Stimulated activated CD8-positive, alpha-beta memory T cell treated with anti-CD3 and anti-CD28 coated beads, Interleukin-7, amount 100 ng/mL, for 24 hours (primary cell): ENCODE results near the gene ABI1.

Experiments used
- DNase-seq: peaks from one replicate; pipeline ENCODE4 v3.0.0-alpha.2; 2020; ENCODE audit warnings: low read depth

Gene ABI1

GRCh38 chr10:26770069-26770468, 90.7 kb downstream of the ABI1 start:
- DNase-seq = no peak

DNA sequence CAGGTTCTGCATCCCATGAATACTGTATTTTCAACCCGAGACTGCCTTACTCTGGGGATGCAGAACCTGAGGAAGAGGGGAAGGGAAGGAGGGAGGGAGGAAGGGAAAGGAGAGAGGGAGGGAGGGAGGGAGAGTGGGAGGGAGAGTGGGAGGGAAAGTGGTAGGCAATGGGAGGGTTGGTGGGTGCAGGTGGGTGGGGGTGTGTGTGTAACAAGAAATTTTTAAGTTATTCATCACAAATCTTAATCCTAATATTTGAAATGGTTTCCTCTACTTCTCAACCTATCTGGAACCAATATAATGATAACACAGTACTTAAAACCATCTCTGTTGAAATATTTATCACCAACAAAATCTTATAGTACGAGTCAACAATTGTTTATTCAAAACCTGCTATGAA, 95.2 kb downstream of the ABI1 start:
- DNase-seq = no peak

DNA sequence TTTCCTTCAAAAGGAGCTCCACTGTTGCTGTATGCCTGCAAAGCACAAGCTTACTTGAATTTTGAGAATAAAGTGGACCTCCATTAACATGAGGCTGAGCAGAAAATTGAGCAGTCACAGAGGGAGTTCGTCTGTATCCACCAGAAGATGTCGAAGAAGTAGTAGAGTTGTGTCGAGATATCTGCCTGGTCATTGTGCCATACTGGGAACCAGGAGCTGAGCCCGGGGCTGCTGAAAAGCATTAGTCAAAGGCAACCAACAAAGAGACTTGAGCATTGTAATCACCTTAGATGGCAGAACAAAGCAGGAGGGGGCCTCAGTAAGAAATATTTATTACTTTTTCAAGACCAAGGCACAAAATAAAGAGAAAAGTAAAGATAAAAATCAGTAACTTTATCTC, 101.8 kb downstream of the ABI1 start:
- no peak for DNase-seq

DNA sequence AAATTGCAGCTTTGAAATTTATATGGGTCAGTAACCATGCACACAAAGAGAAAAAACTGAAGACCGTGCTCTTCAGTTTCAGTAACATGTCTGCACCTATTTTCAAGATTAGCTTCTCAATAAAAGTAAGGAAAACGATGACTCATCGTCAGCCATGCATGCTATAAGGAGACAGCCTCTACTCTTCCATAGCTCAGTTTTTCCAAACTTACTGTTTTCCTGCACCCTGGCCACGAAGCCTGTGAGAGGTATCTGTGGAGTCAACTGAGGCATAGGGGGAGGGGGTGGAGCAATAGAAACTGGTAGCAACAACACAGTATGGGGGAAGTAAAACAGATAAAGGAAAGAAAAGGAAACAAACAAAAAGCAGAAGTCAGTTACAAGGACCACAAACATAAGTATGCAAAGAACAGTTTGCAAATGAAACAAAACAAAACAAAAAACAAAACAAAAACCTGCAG, 105.3 kb downstream of the ABI1 start:
- DNase-seq = no peak

- no peak for DNase-seq
Observed at GRCh38 chr10:26746061-26746460, 114.7 kb downstream of the ABI1 start.

DNA sequence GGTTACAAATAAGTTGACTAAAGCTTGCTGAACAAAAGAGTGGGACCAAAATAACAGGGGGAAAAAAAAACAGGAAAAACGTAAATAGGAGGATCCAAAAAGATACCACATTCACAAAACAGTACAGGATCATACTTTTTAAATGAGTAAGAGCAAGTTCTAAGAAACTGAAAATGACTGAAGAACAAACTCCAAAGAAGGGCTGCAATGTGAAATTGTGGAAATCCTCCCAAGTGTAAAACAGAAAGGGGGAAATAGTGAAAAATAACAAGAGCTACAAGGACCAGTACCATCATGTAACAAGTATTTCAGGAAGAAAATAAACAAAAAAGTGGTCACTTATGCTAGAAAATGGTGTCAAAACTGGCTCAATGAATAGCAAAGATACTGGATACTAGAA, 116.9 kb downstream of the ABI1 start:
- no peak for DNase-seq

DNA sequence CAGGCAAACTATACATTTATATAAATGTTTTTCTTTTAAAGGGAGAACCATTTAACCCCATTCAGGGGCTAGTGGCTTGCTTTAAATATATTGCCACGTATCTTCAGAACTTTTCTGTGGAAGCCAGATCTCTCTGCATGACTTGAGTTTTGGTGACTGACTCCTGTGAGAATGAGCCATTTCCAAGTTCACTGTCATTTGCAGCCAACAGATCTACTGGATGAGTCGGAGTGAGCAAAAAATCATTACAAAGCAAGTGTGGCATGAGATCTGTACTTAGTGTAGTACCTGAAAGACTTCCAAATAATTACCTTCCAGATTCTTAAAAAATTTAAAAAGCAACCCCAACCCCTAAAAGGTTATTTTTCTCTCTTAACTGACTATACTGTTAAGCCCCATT, 117.7 kb downstream of the ABI1 start:
- no peak for DNase-seq

GRCh38 chr10:26741368-26741767, 119.4 kb downstream of the ABI1 start:
- DNase-seq = no peak

GRCh38 chr10:26739071-26739631, 121.6 kb downstream of the ABI1 start:
- DNase-seq = no peak

- DNase-seq = no peak
Observed at GRCh38 chr10:26738301-26738911, 122.4 kb downstream of the ABI1 start.

- DNase-seq = no peak
Observed at GRCh38 chr10:26737730-26738129, 123.0 kb downstream of the ABI1 start.

DNA sequence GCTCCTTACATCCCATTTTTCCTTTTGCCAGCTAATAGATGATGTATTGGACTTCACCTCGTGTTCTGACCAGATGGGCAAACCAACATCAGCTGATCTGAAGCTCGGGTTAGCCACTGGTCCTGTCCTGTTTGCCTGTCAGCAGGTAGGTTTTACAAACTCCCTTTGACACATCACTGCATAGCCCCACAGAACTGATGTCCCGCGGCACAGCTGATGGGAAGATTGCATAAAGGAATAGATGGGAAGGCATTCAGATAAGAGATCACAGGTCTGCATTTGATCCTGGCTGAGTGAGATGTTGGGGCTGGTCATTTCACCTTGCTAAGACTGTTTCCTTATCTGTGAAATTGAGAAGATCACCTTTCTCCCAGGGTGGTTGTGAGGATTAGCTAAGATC, 125.3 kb downstream of the ABI1 start:
- no peak for DNase-seq

GRCh38 chr10:26733750-26734568, 126.8 kb downstream of the ABI1 start:
- no peak for DNase-seq

DNA sequence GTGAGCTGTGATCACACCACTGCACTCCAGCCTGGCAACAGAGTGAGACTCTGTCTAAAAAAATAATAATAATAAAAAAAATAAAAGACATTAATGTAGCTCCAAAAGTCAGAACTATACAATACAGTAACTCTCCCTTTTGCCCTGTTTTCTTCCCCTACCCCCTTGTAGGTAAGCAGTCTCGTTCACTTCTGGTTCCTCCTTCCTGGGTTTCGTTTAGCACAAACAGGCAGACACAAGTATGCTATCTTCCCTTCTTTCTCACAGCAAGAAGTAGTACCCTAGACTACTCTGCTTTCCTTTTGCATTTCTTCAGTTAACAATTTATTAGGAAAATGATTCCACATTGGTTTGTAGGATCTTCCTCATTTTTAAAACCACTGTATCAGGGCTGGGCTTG, 130.2 kb downstream of the ABI1 start:
- DNase-seq = no peak

- no peak for DNase-seq
Observed at GRCh38 chr10:26729395-26729794, 131.4 kb downstream of the ABI1 start.

- no peak for DNase-seq
Observed at GRCh38 chr10:26728957-26729356, 131.8 kb downstream of the ABI1 start.

- no peak for DNase-seq
Observed at GRCh38 chr10:26727005-26727404, 133.8 kb downstream of the ABI1 start.

GRCh38 chr10:26725837-26726727, 134.7 kb downstream of the ABI1 start:
- DNase-seq = no peak

DNA sequence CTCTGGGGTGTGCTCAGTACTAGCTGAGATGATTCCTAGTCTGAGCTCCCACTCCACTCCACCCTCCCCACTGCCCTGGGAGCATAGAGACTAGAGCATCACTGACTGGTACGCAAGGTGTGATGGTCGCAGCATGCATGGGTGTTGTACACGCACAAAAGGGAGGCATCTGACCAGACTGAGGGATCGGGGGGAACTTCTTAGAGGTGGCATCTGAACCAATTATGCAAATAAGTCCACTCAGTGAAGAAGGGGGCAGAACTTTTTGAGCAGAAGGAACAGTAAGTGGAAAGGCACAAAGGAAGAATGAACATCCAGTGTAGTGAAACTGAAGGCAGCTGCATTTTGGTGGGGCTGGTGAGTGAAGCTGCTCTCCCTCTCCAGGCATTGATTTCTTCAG, 137.7 kb downstream of the ABI1 start:
- DNase-seq = no peak

DNA sequence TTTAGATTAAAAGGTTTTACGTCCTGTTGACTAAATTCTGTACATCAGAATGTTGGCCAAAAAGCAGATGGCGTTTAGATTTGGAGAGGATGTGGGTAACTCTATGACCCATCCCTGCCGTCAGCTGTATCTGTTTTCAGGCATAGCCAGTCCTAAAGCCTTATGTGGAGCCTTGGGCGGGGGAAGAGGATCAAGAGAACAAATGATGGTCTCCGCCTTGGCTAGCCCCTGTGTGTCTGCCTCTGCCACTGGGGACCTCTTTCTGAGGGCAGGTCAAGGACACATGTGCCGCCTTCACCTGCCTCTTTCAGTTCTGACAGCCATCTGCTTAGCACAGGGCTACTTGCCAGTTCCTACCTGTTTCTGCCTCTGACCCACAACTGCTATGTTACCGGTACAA, 139.2 kb downstream of the ABI1 start:
- no peak for DNase-seq

DNA sequence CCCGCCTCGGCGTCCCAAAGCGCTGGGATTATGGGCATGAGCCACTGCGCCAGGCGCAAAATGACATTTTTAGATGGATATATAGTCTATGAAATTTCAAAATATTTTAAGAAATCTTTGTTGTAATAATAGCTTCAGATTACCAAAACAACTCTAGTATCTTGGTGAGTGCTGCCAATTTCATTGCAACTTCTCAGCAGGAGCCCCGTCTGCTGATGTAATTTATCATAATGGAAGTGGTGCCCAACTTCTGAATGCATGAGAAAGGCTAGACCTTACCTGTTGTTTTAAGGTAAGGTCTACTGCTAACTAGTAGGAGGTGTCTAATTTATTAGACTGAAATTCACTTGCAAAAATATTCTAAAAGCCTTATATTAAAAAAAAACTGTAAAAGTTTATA, 143.3 kb downstream of the ABI1 start:
- no peak for DNase-seq

- no peak for DNase-seq
Observed at GRCh38 chr10:26715137-26715487, 145.6 kb downstream of the ABI1 start.
